Measurements from ENCODE around the gene CAND1.
"Not testable (repeated sequence)": the region's sequence is repeated elsewhere in the genome, so short reads cannot be mapped to it uniquely, and the experiment has no call there.

Gene CAND1

GRCh38 chr12:67284561-67284960 lies 15.4 kb downstream of the CAND1 start:
- no peak for DNase-seq

- DNase-seq: no peak
Measured at GRCh38 chr12:67286257-67286656, 17.1 kb downstream of the CAND1 start.

DNA sequence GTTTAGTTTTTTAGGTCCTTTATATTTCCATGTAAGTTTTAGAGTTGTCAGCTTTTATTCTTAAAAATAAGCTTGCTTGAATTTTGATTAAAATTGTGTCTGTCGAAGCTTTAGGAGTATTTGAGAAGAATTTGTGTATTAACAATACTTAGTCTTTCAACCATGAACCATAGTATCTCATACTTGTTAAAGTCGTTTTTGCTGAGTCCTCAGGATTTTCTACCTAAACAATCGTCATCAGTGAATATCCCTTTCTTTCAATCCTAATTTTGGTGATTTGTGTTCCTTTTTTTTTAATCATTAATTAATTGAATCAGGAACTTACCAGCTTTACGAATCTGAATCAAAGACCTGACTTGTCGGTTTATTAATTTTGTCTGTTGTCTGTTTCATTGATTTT lies 18.2 kb downstream of the CAND1 start:
- DNase-seq: no peak

- no peak for DNase-seq
Measured at GRCh38 chr12:67288561-67288960, 19.4 kb downstream of the CAND1 start.

DNA sequence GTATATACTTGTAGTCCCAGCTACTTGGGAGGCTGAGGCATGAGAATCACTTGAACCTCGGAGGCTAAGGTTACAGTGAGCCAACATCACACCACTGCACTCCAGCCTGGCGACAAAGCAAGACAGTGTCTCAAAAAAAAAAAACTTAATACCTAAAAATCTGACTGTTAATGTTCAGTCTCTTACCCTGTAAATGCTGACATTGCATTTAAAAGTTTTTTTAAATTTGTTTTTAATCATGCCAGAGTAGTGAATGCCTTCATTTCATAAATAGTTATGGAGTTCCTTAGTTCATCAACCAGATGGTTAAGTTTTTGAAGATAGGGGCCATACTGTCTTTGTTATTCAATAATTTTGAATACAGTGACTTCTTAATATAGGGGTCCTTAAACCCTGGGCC lies 21.2 kb downstream of the CAND1 start:
- no peak for DNase-seq

DNA sequence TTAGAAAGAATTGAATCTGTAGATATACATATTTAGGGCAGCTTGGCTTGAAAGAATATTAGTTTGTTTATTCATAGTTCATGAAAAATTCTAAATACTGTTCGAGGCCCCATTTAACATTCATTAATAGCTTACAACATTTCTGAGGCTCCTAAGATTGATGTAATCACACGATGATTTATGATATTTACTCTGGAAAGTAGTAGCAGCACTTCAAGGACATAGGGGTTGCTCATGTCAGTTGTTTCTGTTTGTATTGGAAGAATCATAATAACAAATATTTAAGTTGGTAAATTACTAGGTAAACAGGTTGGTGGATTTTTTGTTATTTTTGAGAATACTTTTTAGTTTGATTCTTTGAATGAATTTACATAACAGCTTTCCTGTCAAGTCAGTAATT lies 30.4 kb downstream of the CAND1 start:
- no peak for DNase-seq

GRCh38 chr12:67299926-67300325 lies 30.8 kb downstream of the CAND1 start:
- DNase-seq: no peak

- DNase-seq: no peak
Measured at GRCh38 chr12:67302162-67302561, 33.0 kb downstream of the CAND1 start.

DNA sequence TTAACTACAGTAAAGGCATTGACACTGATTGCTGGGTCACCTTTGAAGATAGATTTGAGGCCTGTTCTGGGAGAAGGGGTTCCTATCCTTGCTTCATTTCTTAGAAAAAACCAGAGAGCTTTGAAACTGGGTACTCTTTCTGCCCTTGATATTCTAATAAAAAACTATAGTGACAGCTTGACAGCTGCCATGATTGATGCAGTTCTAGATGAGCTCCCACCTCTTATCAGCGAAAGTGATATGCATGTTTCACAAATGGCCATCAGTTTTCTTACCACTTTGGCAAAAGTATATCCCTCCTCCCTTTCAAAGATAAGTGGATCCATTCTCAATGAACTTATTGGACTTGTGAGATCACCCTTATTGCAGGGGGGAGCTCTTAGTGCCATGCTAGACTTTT lies 36.4 kb downstream of the CAND1 start:
- no peak for DNase-seq

GRCh38 chr12:67306712-67307111 lies 37.6 kb downstream of the CAND1 start:
- no peak for DNase-seq

DNA sequence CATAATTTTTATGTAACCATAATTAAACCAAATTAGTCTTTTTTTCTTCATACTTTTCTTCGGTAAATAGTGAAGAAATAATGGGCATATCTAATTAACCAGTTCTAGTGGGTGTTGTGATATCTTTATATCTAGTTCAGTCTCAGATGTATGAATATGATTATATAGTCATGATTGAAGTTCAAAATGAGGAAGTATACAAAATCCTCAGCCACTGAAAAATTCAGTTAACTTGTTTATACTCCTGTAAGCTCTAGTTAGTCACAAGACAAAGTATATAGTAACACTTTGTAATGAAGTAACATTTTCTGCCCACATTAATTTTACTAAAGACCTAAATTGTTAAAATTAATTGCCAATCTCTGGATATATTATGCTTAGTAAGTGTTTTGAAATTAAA lies 46.5 kb downstream of the CAND1 start:
- DNase-seq: no peak

DNA sequence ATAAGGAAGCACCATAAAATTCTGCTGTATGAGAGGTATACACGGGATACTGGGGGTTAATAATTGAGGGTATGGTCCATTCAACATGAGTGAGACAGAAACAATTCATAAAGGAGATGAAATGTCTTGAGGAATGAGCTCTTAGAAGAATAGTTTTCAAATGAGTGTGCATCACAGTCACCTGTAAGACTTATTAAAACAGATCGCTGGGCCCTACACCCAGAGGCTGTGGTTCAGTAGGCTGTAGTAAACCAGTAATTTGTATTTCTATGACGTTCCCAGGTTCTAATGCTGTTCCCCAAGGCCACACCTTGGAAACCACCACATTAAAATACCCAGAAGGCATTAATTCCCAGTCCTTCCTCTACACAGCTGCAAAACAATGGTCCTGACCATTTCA lies 49.6 kb downstream of the CAND1 start:
- DNase-seq: no peak

GRCh38 chr12:67319936-67320335 lies 50.8 kb downstream of the CAND1 start:
- no peak for DNase-seq

GRCh38 chr12:67320614-67321295 lies 51.6 kb downstream of the CAND1 start:
- DNase-seq: no peak

DNA sequence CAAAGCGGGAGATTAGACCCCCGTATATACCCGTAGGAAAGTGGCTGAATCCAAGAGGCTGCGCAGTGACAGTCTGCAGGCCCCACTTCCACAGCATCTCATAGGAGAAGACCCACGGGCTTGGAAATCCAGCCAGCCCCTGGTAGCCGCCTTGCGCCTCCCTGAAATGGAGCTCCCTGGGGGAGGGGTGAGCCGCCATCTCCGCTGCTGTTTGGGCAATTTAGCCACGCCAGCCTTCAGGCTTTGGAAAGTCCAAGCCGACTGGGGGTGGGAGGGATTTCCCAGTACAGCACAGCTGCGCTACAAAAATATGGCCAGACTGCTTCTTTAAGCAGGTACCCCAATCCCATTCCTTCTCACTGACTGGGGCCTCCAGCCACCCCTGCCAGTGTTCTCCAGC lies 53.4 kb downstream of the CAND1 start:
- no peak for DNase-seq

DNA sequence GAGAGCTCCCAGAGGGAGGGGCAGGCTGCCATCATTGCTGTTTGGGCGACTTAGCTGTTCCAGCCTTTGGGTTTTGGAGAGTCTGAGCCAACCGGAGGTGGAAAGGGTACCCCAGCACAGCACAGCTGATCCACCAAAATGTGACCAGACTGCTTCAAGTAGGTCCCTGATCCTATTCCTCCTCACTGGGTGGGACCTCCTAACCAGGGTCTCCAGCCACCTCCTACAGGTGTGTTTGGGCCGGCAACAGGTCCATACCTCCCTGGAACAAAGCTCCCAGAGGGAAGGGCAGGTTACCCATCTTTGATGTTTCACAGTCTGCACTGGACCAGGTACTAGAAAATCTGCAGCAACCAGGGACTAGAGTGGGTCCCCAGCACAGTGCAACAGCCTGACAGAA lies 53.8 kb downstream of the CAND1 start:
- DNase-seq: no peak

- no peak for DNase-seq
Measured at GRCh38 chr12:67326637-67327036, 57.5 kb downstream of the CAND1 start.

GRCh38 chr12:67327466-67327865 lies 58.3 kb downstream of the CAND1 start:
- no peak for DNase-seq

DNA sequence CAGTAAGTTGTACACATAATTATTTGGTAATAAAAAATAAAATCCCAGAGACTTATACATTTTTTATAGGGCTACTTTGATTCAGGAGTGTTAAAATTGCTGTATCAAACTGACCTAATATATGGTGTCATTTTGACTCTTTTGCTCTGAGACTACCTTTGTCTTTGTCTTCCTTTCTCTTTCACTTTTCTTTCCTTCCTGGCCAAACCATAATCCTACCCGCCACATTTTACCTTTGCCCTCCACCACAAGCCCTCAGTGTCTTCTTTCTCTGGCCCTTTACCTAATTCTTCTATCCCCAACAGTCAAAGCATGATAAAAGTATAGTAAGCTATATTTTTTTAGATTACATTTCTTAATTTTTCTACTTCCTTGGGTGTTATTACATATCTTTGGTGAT lies 62.0 kb downstream of the CAND1 start:
- DNase-seq: no peak

- DNase-seq: no peak
Measured at GRCh38 chr12:67331828-67332227, 62.7 kb downstream of the CAND1 start.

DNA sequence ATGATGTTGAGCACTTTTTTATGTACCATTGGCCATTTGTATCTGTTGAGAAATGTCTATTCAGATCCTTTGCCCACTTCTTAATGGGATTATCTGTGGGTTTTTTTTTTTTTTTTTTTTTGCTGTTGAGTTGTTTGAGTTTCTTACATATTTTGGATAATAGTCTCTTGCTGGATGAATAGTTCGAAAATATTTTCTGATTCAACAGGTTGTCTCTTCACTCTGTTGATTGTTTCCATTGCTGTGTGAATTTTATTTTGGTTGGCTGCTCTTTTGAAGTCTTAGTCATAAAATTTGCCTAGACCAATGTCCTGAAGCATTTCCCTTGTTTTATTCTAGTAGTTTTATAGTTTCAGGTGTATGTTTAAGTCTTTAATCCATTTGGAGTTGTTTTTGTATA lies 64.5 kb downstream of the CAND1 start:
- no peak for DNase-seq

- no peak for DNase-seq
Measured at GRCh38 chr12:67338426-67338825, 69.3 kb downstream of the CAND1 start.

DNA sequence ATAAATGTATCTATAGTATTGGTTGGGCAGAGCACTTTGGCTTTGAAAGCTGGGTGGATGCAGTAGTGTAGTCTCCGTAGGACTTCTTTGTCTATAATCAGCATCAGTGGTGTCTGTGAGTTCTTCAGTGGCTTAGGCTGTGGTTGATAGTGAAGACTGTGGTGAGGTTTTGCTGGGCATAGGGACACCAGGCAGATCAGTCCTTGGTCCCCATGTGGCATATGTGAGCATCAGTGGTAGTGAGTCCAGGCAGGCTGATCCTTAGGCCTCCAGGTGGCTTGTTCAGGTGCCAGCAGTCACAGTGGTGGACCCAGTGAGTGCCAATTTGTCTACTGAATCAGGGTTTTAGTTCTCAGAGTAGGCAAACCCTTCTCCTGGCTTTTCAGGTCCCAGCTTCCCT lies 70.4 kb downstream of the CAND1 start:
- no peak for DNase-seq

DNA sequence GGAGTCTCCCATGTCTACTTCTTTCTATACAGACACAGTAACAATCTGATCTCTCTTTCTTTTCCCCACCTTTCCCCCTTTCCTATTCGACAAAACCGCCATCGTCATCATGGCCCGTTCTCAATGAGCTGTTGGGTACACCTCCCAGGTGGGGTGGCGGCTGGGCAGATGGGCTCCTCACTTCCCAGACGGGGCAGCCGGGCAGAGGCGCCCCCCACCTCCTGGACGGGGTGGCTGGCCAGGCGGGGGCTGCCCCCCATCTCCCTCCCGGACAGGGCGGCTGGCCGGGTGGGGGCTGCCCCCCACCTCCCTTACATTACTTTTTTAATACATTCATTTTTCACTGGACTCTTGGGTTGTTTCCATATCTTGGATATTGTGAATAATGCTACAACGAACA lies 71.9 kb downstream of the CAND1 start:
- not testable (repeated sequence) for DNase-seq

GRCh38 chr12:67344979-67345710 lies 76.0 kb downstream of the CAND1 start:
- no peak for DNase-seq

Data from stimulated activated CD4-positive, alpha-beta T cell treated with anti-CD3 and anti-CD28 coated beads, Interleukin-2, amount 100 ng/mL, for 48 hours (primary cell).